Activated naive CD4-positive, alpha-beta T cell treated with anti-CD3 and anti-CD28 coated beads, Interleukin-2, amount 10 ng/mL, durations not matched to agents 7 days and 5 days (primary cell): Measurements from ENCODE around the gene SYNJ2.
A peak's percentile ranks its signal among the peaks of the same experiment; 100 is the strongest.
"Not testable (repeated sequence)": the region's sequence is repeated elsewhere in the genome, so short reads cannot be mapped to it uniquely, and the experiment has no call there.

Source experiments
- CTCF ChIA-PET: fragments of 350-600 bp; sonication (Branson Sonifier 250); formaldehyde crosslinking; loops from one replicate; lab custom pipeline; 2021; ENCODE audit warnings: antibody characterized with exemption; lab: Charles Lee
- DNase-seq: peaks from one replicate; pipeline ENCODE4 v3.0.0-alpha.2; 2020
- H3K27ac Mint-ChIP-seq: one replicate; pipeline ENCODE4 v1.8.0; 2021; ENCODE audit warnings: mild to moderate bottlenecking, moderate library complexity, mixed read lengths
- H3K27me3 Mint-ChIP-seq: one replicate; pipeline ENCODE4 v1.8.0; 2021; ENCODE audit warnings: mild to moderate bottlenecking, mixed read lengths
- H3K36me3 Mint-ChIP-seq: one replicate; pipeline ENCODE4 v1.8.0; 2021; ENCODE audit warnings: mixed read lengths
- H3K4me1 Mint-ChIP-seq: one replicate; pipeline ENCODE4 v1.8.0; 2021; ENCODE audit warnings: mixed read lengths
- H3K4me3 Mint-ChIP-seq: one replicate; pipeline ENCODE4 v1.8.0; 2021; ENCODE audit warnings: mild to moderate bottlenecking, moderate library complexity, mixed read lengths
- H3K9me3 Mint-ChIP-seq: one replicate; pipeline ENCODE4 v1.8.0; 2021; ENCODE audit warnings: mixed read lengths

Gene SYNJ2

DNA sequence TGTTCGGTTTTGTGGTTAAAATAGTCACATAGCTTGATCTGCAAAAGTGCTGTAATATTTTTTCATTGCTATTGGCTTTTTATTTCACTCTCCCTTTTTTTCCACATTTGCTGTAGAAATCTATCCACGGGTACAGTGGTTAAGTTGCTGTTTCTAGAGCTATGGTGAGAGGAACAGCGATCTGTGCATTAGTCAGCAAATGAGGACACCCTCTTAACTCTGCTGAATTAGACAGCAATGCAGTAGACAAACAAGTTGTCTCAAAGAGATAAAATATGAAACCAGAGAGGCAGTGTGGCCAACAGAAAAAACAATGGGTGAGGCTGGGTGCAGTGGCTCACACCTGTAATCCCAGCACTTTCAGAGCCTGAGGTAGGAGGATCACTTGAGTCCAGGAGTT is 17.6 kb upstream of the SYNJ2 start:
- Mint-ChIP-seq H3K36me3 (peaks cover 25% of the 10 kb centered on the region), H3K4me3 (peak overlapping the region; percentile 25), H3K4me1 (peaks cover 34% of the 10 kb centered on the region), H3K27me3 (peaks cover 12% of the 10 kb centered on the region), H3K9me3 (peaks cover 12% of the 10 kb centered on the region), H3K27ac (peak overlapping the region; percentile 98)
- no peak for DNase-seq
- CTCF ChIA-PET = interaction anchor here (0.8 to 2.3 kb wide), 5 partner anchors 18 to 108 kb away, joined by 4 to 11 read pairs (median 5); partner anchors contain the start of gene SYNJ2

DNA sequence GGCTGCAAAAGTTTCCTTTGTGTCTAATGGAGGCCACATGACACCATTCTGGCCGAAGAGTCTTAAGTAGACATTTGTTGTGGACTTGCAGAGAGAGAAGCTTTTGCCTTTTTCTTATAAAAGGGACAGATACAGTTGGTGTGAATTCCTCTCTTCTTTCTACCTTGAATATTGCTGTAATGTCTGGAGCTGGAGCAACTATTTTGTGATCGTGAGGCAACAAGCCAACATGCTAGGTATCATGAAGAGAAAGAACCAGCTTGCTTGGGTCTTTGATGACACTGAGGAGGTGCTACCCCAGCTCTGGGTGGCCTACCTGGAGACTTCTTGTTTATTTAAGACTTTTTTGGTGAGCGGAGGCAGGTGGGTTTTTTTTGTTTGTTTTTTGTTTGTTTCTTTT is 16.3 kb upstream of the SYNJ2 start:
- peaks cover 16% of the 10 kb centered on the region for H3K36me3 Mint-ChIP-seq
- DNase-seq = no peak
- H3K4me1 Mint-ChIP-seq = peaks cover 34% of the 10 kb centered on the region
- CTCF ChIA-PET = interaction anchor here (1.3 kb wide), 1 partner anchor 60 kb away, joined by 5 read pairs; no protein-coding TSS in a partner anchor
- H3K27me3 Mint-ChIP-seq = peaks cover 14% of the 10 kb centered on the region
- peaks cover 3% of the 10 kb centered on the region for H3K9me3 Mint-ChIP-seq
- no peak overlapping the region for H3K4me3 Mint-ChIP-seq
- H3K27ac Mint-ChIP-seq = no peak overlapping the region

DNA sequence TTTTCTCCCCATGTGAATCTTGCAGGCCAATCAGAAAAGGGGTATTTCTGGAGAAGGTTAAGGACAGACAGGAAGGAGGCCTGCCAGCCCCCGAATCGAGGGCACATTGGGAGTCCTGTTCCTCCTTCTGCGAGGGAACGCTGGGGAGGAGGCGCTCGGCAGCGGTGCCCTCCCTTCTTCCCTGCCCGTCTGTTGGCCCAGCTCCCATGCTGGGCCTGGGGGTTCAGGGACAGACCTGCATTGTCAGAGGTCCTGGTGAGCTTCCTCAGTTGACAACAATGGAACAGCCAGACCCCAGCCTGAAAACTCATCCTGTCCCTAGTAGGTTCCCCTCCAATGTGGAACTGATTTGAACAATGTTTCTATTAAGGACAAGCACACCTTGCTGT is 15.1 kb upstream of the SYNJ2 start:
- CTCF ChIA-PET = interaction anchor here (1.3 kb wide), 1 partner anchor 59 kb away, joined by 5 read pairs; no protein-coding TSS in a partner anchor

DNA sequence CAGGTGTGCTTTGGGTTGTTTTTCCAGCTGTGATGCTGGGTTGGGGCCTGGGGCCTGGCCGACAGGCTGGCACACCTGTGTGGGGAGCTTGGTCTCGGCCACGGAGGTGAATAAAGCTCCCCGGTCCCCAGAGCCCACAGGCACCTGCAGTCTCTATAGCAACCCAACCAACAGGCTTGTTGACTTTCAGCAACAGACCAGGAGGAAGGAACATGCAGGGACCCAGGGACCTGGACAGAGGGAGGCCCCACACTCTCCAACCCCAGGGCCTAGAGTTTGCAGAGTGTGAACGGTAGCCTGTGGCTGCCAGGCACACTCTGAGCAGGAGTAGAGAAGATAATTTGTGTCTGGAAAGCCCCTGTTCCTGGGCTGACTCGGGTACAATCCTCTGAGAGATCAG is 14.6 kb upstream of the SYNJ2 start:
- peaks cover 13% of the 10 kb centered on the region for H3K36me3 Mint-ChIP-seq
- peaks cover 22% of the 10 kb centered on the region for H3K4me1 Mint-ChIP-seq
- H3K27ac Mint-ChIP-seq = no peak overlapping the region
- CTCF ChIA-PET = no interaction called here
- H3K27me3 Mint-ChIP-seq = peaks cover 24% of the 10 kb centered on the region
- H3K4me3 Mint-ChIP-seq = no peak overlapping the region
- DNase-seq = no peak
- peaks cover 3% of the 10 kb centered on the region for H3K9me3 Mint-ChIP-seq

More for the DNA sequence above, 15.1 kb upstream of the SYNJ2 start:
- Mint-ChIP-seq H3K36me3 (peaks cover 13% of the 10 kb centered on the region), H3K27ac (no peak overlapping the region), H3K27me3 (peaks cover 22% of the 10 kb centered on the region), H3K4me1 (peaks cover 26% of the 10 kb centered on the region), H3K9me3 (peaks cover 3% of the 10 kb centered on the region), H3K4me3 (no peak overlapping the region)
- DNase-seq = no peak

DNA sequence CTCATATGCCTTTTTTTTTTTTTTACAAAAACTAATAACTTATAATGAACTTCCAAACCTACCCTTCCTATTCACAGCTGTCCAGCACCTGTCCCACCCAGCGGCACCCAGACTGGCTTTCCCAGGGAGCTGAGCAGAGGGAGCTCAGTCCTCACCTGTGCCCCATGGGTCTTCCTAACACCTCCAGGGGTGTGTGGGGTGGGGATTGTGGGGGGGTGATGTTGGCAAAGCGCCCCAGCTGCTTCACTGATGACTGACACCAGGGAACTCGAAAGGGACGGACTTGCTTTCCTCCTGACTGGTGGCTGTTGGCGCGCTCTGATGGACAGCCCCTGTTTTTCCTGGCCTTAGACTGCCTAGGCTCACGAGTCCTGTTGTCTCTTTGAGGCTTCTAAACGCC is 14.2 kb upstream of the SYNJ2 start:
- H3K27me3 Mint-ChIP-seq = peaks cover 28% of the 10 kb centered on the region
- H3K27ac Mint-ChIP-seq = no peak overlapping the region
- peaks cover 12% of the 10 kb centered on the region for H3K36me3 Mint-ChIP-seq
- no peak overlapping the region for H3K4me3 Mint-ChIP-seq
- H3K9me3 Mint-ChIP-seq = peaks cover 3% of the 10 kb centered on the region
- H3K4me1 Mint-ChIP-seq = peaks cover 18% of the 10 kb centered on the region
- CTCF ChIA-PET = no interaction called here
- DNase-seq = no peak

DNA sequence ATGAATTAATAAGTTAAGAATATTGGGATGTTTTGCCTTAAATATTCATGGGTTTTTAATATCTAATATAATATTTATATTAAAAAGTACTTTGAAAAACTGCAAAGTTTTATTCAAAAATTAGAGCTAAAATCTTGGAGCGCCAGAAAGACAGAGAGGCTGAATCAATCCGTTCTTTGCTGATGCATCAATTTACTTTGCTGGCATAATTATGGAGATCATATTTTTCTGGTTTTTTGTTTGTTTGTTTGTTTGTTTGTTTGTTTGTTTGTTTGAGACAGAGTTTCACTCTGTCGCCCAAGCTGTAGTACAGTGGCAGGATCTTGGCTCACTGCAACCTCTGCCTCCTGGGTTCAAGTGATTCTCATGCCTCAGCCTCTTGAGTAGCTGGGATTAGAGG is 9.5 kb upstream of the SYNJ2 start:
- H3K36me3 Mint-ChIP-seq, DNase-seq, H3K9me3 Mint-ChIP-seq, H3K27ac Mint-ChIP-seq, CTCF ChIA-PET, H3K4me3 Mint-ChIP-seq, H3K4me1 Mint-ChIP-seq: not testable (repeated sequence)
- peaks cover 48% of the 10 kb centered on the region for H3K27me3 Mint-ChIP-seq

DNA sequence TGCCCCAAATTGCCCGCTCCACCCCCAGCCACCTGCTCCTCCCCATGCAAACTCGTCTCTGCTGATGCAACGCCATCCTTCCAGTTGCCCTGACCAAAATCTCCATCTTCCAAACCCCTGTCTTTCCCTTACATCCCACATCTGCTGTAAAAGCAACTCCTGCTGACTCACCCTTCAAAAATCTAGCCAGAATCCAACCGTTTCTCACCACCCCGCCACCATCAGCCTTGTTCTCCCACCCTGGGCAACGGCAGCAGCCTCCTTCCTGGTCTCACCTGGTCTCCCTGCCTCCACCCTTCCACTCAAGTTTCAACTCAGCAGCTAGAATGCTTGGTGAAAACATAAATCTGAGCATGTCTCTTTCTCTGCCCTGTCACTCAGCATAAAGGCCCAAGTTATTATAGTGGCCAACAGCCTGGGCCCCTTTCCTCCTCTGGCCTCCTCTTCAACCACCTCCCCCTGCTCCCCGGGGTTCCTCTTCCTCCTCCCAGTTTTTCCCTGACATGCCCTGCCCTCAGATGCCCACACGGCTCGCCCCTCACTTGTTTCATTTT is 7.2 kb upstream of the SYNJ2 start:
- CTCF ChIA-PET = no interaction called here
- H3K4me3 Mint-ChIP-seq = no peak overlapping the region
- peaks cover 69% of the 10 kb centered on the region for H3K27me3 Mint-ChIP-seq
- H3K36me3 Mint-ChIP-seq = no peaks in the 10 kb centered on the region
- no peaks in the 10 kb centered on the region for H3K9me3 Mint-ChIP-seq
- no peak for DNase-seq
- H3K27ac Mint-ChIP-seq = no peak overlapping the region
- peaks cover 6% of the 10 kb centered on the region for H3K4me1 Mint-ChIP-seq

DNA sequence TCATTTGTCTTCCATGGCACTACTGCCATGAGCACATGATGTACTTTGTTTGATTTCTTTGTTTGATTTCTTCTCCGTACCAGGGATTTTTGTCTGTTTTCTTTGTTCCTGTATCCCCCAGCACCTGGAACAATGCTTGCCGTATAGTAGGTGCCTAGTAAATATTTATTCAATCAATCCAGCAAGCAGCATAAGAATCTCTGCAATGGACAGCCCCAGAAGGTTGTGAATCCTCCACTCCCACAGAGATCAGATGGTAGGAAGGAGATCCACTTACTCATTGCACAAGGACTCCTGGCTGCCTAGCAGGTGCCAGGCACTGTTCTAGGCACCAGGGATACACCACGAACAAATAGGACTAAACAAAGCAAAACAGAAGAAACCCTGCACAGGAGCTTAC is 6.7 kb upstream of the SYNJ2 start:
- no peak for DNase-seq
- Mint-ChIP-seq H3K4me3 (no peak overlapping the region), H3K9me3 (no peaks in the 10 kb centered on the region), H3K36me3 (no peaks in the 10 kb centered on the region), H3K27ac (no peak overlapping the region), H3K4me1 (peaks cover 12% of the 10 kb centered on the region), H3K27me3 (peaks cover 74% of the 10 kb centered on the region)
- CTCF ChIA-PET = interaction anchor here (1.5 kb wide), 1 partner anchor 51 kb away, joined by 4 read pairs; no protein-coding TSS in a partner anchor

DNA sequence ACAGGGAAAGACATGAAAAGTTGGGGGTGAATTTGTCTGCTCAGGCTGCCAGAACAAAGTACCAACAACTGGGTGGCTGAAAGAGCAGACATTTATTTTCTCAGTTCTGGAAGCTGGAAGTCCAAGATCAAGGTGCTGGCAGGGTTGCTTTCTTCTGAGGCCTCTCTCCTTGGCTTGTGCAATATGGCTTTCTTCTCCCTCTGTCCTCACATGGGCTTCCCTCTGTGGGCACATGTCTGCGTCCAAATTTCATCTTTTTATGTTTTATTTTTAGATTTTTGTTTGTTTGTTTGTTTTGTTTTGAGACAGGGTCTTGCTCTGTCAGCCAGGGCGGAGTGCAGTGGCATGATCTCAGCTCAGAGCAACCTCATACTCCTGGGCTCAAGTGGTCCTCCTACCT is 6.2 kb upstream of the SYNJ2 start:
- DNase-seq = no peak
- Mint-ChIP-seq H3K36me3 (no peaks in the 10 kb centered on the region), H3K4me3 (no peak overlapping the region), H3K27me3 (peaks cover 74% of the 10 kb centered on the region), H3K4me1 (peaks cover 17% of the 10 kb centered on the region), H3K27ac (no peak overlapping the region), H3K9me3 (no peaks in the 10 kb centered on the region)
- CTCF ChIA-PET = interaction anchor here (1.5 kb wide), 1 partner anchor 51 kb away, joined by 4 read pairs; no protein-coding TSS in a partner anchor

DNA sequence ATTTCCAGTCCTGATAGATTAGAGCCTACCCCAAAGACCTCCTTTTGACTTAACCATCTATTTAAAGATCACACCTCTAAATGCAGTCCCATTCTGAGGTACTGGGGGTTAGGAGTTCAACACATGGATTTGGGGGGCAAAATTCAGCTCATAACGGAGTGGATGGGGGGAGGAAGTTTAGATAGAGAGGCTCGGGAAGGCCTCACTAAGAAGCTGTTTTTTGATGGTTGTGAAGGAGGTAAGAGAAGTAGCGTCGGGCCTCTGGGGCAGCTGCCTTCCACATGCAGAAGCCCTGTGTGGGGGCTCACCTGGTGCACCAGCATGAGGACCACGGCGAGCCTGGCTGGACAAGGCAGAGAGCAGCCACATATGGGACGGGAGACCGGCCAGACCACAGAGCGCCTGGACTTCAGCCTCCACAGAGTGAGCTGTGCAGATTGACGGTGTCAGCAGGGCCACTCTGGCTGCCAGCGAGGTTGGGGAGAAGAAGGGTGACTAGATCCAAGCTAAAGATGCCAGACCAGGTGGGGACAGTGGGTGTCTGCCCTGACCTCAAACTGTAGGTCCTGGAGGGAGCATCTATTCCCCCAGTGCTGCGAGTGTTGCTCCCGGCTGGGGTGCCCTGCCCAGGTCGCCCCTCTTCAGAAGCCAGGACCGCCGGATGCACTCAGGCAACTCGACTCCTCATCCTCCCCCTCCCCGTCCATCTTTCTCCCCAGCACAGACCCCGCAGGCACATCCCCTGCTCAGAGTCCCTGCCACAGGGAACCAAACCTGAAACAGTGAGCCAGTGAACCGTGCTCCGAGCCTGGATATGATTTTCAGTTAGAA is 5.1 kb upstream of the SYNJ2 start:
- H3K27ac Mint-ChIP-seq = no peak overlapping the region

DNA sequence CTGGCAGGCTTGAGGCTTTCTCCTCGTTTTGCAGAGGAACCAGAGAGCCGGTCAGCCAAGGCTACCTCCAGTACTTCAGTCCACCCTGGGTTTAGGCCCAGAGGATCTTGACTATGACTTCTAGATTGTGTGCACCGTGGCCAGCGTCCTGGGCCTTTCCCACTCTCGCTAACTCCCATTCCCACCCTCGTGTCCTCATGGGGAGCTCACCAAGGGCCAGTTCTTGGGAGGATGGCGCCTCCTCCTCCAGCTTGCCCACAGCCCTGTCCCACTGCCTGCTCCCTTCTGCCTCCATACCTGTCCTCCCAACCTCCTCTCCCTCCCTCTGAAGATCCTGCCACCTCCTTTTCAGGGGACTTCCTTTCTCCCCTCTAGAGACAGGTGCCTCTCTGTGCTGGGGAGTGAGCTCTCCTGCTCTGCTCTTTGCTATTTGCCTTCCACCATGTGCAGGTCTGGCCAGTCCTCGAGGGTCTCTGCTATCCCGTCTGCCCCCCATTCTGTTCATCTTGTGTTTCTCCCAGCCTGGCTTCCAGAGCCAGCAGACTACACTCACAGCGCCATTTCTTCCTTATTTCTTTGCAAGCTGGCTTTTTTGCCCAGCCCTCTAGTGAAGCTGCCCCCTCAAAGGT is 4.4 kb upstream of the SYNJ2 start:
- Mint-ChIP-seq H3K27ac (no peak overlapping the region), H3K27me3 (peaks cover 69% of the 10 kb centered on the region), H3K9me3 (no peaks in the 10 kb centered on the region), H3K36me3 (no peaks in the 10 kb centered on the region), H3K4me3 (no peak overlapping the region), H3K4me1 (peaks cover 25% of the 10 kb centered on the region)
- CTCF ChIA-PET = no interaction called here
- DNase-seq = no peak

More for the DNA sequence above, 5.1 kb upstream of the SYNJ2 start:
- Mint-ChIP-seq H3K9me3 (no peaks in the 10 kb centered on the region), H3K36me3 (no peaks in the 10 kb centered on the region), H3K27me3 (peaks cover 73% of the 10 kb centered on the region), H3K4me3 (no peak overlapping the region), H3K4me1 (peaks cover 25% of the 10 kb centered on the region)
- no peak for DNase-seq
- CTCF ChIA-PET = interaction anchor here (1.5 kb wide), 1 partner anchor 50 kb away, joined by 4 read pairs; no protein-coding TSS in a partner anchor

DNA sequence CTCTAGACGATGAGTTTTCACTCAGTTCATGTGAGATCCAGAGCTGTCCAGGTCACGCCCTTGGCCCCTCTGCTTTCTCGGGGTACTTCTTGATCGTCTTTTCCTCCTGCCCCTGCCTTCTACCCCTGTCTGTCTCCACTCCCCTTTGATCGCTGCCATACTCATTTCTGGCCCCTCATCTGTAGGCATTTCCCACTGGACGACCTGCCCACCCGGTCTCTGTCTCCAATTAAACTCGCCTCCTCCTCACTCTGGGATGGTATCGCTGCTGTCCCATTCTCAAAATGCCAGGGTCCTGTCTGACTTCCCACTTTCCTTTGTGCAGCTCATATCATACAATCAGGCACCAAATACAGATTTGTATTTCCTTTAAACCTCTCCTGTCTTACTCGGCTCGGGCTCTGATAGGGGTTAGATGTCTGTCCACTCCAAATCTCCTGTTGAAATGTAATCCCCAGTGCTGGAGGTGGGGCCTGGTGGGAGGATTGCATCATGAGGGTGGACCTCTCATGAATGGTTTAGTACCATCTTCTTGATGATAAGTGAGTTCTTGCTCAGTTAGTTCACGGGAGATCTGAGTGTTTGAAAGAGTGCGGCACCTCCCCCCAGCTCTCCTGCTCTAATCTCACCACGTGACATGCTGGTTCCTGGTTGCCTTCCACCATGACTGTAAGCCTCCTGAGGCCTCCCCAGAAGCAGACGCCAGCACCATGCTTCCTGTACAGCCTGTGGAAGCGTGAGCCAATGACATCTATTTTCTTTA is 3.5 kb upstream of the SYNJ2 start:
- Mint-ChIP-seq H3K27ac (no peak overlapping the region), H3K4me1 (peaks cover 34% of the 10 kb centered on the region), H3K4me3 (no peak overlapping the region), H3K27me3 (peaks cover 62% of the 10 kb centered on the region), H3K9me3 (no peaks in the 10 kb centered on the region), H3K36me3 (peaks cover 4% of the 10 kb centered on the region)
- DNase-seq = no peak
- CTCF ChIA-PET = interaction anchor here (1.3 kb wide), 1 partner anchor 48 kb away, joined by 4 read pairs; no protein-coding TSS in a partner anchor

DNA sequence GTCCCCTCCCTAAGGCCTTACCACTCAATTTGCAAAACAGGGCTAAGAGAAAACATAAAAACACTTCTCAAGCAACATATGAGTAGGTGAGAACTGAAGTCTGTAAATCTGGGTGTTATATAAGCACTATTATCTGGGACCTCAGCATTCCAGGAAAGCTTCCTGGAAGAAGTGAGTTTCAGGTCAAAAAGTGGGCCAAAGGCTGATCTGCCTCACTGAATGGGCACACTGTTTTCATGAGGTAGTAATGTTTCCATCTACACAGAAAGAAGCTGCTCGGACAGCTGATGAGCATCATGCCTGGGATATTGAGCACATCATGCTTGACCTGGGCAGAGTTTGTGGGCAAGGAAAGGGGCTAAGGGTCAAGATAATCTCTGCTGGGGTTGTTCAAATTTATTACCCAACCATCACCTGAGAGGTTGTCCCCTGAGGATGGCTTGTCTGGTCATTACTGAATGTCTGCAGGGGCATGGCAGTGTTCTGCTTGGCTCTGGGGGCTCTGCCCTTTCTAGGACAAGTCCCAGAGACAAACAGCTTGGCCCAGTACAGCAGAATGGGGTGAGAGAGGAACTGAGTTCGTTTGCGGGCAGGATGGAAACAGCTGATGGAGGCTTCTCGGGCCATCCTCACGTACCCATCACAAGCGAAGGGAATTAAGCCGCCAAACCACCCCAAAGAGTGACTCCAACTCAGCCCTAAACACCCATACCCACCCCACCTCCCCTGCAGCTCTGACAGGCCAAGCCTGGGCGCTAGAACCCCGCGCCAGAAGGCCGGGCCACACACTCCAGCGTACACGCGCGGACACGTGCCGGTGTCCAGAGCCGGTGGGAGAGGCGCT is 1.2 kb upstream of the SYNJ2 start:
- Mint-ChIP-seq H3K36me3 (peaks cover 5% of the 10 kb centered on the region), H3K9me3 (no peaks in the 10 kb centered on the region), H3K4me3 (peak overlapping the region; percentile 94), H3K27me3 (peaks cover 51% of the 10 kb centered on the region), H3K27ac (no peak overlapping the region), H3K4me1 (peaks cover 56% of the 10 kb centered on the region)
- CTCF ChIA-PET = interaction anchor here (0.6 to 5.5 kb wide), 6 partner anchors 14 to 238 kb away, joined by 3 to 34 read pairs (median 4); no protein-coding TSS in a partner anchor
- DNase-seq = no peak
